H1 (cell line): ENCODE measurements around the gene MIEF2. TPM values are rescaled to one million over a fixed set of nuclear protein-coding genes. Genes with fewer than 3 reads are reported as not detected.

Experiments
- CTCF ChIA-PET: fragments of 300-600 bp; sonication (Branson Sonifier 250); formaldehyde crosslinking; loops from one replicate; lab custom pipeline; 2021; ENCODE audit not compliant: partially characterized antibody; lab: Charles Lee
- POLR2A ChIA-PET: fragments of 300-600 bp; sonication (Branson Sonifier 250); formaldehyde crosslinking; loops from one replicate; lab custom pipeline; 2021; ENCODE audit warnings: inconsistent platforms; ENCODE audit not compliant: partially characterized antibody; lab: Charles Lee
- DNase-seq, 2 experiments: peaks; one replicate each; pipeline versions ENCODE4 v3.0.0 to v3.0.0-alpha.2; 2010 to 2022; ENCODE audit warnings: low spot score in 2 of 2, low read depth in 1 of 2, mixed read lengths in 1 of 2
- FAIRE-seq: peaks from 2 replicates; lab custom pipeline; 2011; peaks lifted over from hg19 to GRCh38; lab: Jason Lieb, UNC
- H2AFZ ChIP-seq: 2 replicates; pipeline ENCODE4 v1.8.1; 2012; ENCODE audit warnings: low read length, inconsistent platforms
- H2AK5ac ChIP-seq: 2 replicates; pipeline ENCODE4 v1.6.1; 2013; ENCODE audit warnings: low read depth, low read length
- H2BK120ac ChIP-seq: replicated peaks from 2 replicates; pipeline ENCODE3; 2013; ENCODE audit warnings: low read depth, low read length, inconsistent platforms
- H2BK12ac ChIP-seq: 2 replicates; pipeline ENCODE4 v1.6.1; 2013; ENCODE audit warnings: low read depth, low read length
- H2BK15ac ChIP-seq: 2 replicates; pipeline ENCODE4 v1.6.1; 2013; ENCODE audit warnings: low read length
- H2BK20ac ChIP-seq: 2 replicates; pipeline ENCODE4 v1.6.1; 2013; ENCODE audit warnings: low read length
- H2BK5ac ChIP-seq: 2 replicates; pipeline ENCODE4 v1.6.1; 2013; ENCODE audit warnings: low read depth, low read length
- H3K14ac ChIP-seq: 2 replicates; pipeline ENCODE4 v1.6.1; 2013; ENCODE audit warnings: inconsistent platforms; ENCODE audit not compliant: insufficient read length
- H3K18ac ChIP-seq: 2 replicates; pipeline ENCODE4 v1.6.1; 2013; ENCODE audit warnings: low read length; ENCODE audit errors: extremely low read depth
- H3K23ac ChIP-seq: 2 replicates; pipeline ENCODE4 v1.6.1; 2013; ENCODE audit warnings: inconsistent platforms; ENCODE audit not compliant: insufficient read length
- H3K23me2 ChIP-seq: 2 replicates; pipeline ENCODE4 v1.6.1; 2013; ENCODE audit warnings: low read depth, low read length
- H3K27ac ChIP-seq: 2 replicates; pipeline ENCODE4 v1.6.1; 2011; ENCODE audit warnings: low read depth, low read length, inconsistent platforms
- H3K27me3 ChIP-seq, 4 experiments: replicated peaks in 1 of 4; 1 replicate in 1 of 4; 2 replicates in 3 of 4; pipeline versions ENCODE4 v1.6.1 to v1.8.1; 2011 to 2013; ENCODE audit warnings: low read length in 3 of 4, mild to moderate bottlenecking in 3 of 4, inconsistent platforms in 2 of 4, mixed read lengths in 2 of 4, moderate library complexity in 1 of 4; ENCODE audit not compliant: control insufficient read depth in 3 of 4, insufficient read depth in 3 of 4; ENCODE audit errors: extremely low read depth in 1 of 4
- H3K36me3 ChIP-seq, 4 experiments: 2 replicates each; pipeline versions ENCODE4 v1.6.1 to v1.8.1; 2011 to 2013; ENCODE audit warnings: mild to moderate bottlenecking in 4 of 4, low read length in 3 of 4, moderate library complexity in 2 of 4, control low read depth in 1 of 4, inconsistent platforms in 1 of 4; ENCODE audit not compliant: insufficient read depth in 4 of 4, control insufficient read depth in 2 of 4
- H3K4ac ChIP-seq: replicated peaks from 2 replicates; pipeline ENCODE3; 2013; ENCODE audit warnings: low read length, low read depth, mixed read lengths, inconsistent platforms; ENCODE audit not compliant: insufficient read length
- H3K4me1 ChIP-seq, 4 experiments: replicated peaks in 1 of 4; 1 replicate in 1 of 4; 2 replicates in 3 of 4; pipeline versions ENCODE4 v1.6.1 to v1.8.1; 2011 to 2013; ENCODE audit warnings: low read length in 3 of 4, inconsistent platforms in 2 of 4, mixed read lengths in 1 of 4; ENCODE audit not compliant: insufficient read depth in 4 of 4, control insufficient read depth in 3 of 4
- H3K4me2 ChIP-seq, 2 experiments: 2 replicates each; pipeline versions ENCODE4 v1.6.1 to v1.8.1; 2011 to 2013; ENCODE audit warnings: low read depth in 2 of 2, low read length in 2 of 2, control low read depth in 1 of 2, inconsistent platforms in 1 of 2, mild to moderate bottlenecking in 1 of 2; ENCODE audit not compliant: insufficient read depth in 1 of 2
- H3K4me3 ChIP-seq, 4 experiments: fragments of 200-600, 300-600 bp in 1 of 4; sonication (generic), shearing (Covaris generic), sonication (Bioruptor Twin) in 1 of 4; 2 replicates each; pipeline versions ENCODE4 v1.5.1 to v1.8.1; 2011 to 2016; ENCODE audit warnings: low read length in 4 of 4, low read depth in 3 of 4, control low read depth in 2 of 4, inconsistent platforms in 2 of 4, mild to moderate bottlenecking in 2 of 4, mixed read lengths in 1 of 4, moderate library complexity in 1 of 4; ENCODE audit not compliant: insufficient read depth in 2 of 4; ENCODE audit errors: extremely low read depth in 1 of 4
- H3K56ac ChIP-seq: replicated peaks from 2 replicates; pipeline ENCODE3; 2013; ENCODE audit warnings: low read depth, mild to moderate bottlenecking, mixed read lengths, low read length, inconsistent platforms; ENCODE audit not compliant: insufficient read length
- H3K79me1 ChIP-seq: 2 replicates; pipeline ENCODE4 v1.6.1; 2013; ENCODE audit warnings: low read depth, low read length, control low read depth
- H3K79me2 ChIP-seq, 2 experiments: 2 replicates each; pipeline versions ENCODE4 v1.6.1 to v1.8.1; 2012 to 2013; ENCODE audit warnings: low read length in 2 of 2, mild to moderate bottlenecking in 2 of 2, inconsistent platforms in 1 of 2; ENCODE audit not compliant: insufficient read depth in 2 of 2, control insufficient read depth in 1 of 2
- H3K9ac ChIP-seq, 4 experiments: replicated peaks in 1 of 4; 1 replicate in 1 of 4; 2 replicates in 3 of 4; pipeline versions ENCODE4 v1.6.1 to v1.8.1; 2011 to 2013; ENCODE audit warnings: low read depth in 3 of 4, low read length in 3 of 4, control low read depth in 2 of 4, mild to moderate bottlenecking in 2 of 4, moderate library complexity in 2 of 4, inconsistent platforms in 1 of 4; ENCODE audit errors: extremely low read depth in 1 of 4
- H3K9me3 ChIP-seq, 2 experiments: 2 replicates each; pipeline versions ENCODE4 v1.6.1 to v1.8.1; 2012 to 2013; ENCODE audit warnings: mild to moderate bottlenecking in 2 of 2, moderate library complexity in 2 of 2, control low read depth in 1 of 2, inconsistent platforms in 1 of 2, low read depth in 1 of 2, low read length in 1 of 2, mixed read lengths in 1 of 2; ENCODE audit not compliant: insufficient read depth in 2 of 2
- H4K20me1 ChIP-seq, 2 experiments: replicated peaks in 1 of 2; 2 replicates each; pipeline versions ENCODE3 to v1.8.1; 2011 to 2013; ENCODE audit warnings: inconsistent platforms in 2 of 2, low read length in 2 of 2, mild to moderate bottlenecking in 1 of 2; ENCODE audit not compliant: insufficient read depth in 2 of 2, control insufficient read depth in 1 of 2
- H4K5ac ChIP-seq: 2 replicates; pipeline ENCODE4 v1.6.1; 2013; ENCODE audit warnings: low read length, low read depth, mixed read lengths, inconsistent platforms; ENCODE audit not compliant: insufficient read length
- H4K8ac ChIP-seq: 2 replicates; pipeline ENCODE4 v1.8.0; 2013; ENCODE audit warnings: mild to moderate bottlenecking, moderate library complexity, low read length, inconsistent platforms; ENCODE audit not compliant: insufficient read depth; ENCODE audit errors: extremely low read depth
- H4K91ac ChIP-seq: replicated peaks from 2 replicates; pipeline ENCODE3; 2013; ENCODE audit warnings: low read length, mixed read lengths, inconsistent platforms; ENCODE audit not compliant: insufficient read length
- BACH1 ChIP-seq: IDR thresholded peaks from 2 replicates; pipeline ENCODE4 v1.6.1; 2012; ENCODE audit warnings: low read length, improper control_type of control experiment
- CBX8 ChIP-seq: fragments of 300-800, 300-1000 bp; sonication (generic); IDR thresholded peaks from 2 replicates; pipeline ENCODE4 v1.7.1; 2016; ENCODE audit warnings: low read depth, low read length, borderline replicate concordance
- E2F6 ChIP-seq: IDR thresholded peaks from 2 replicates; pipeline ENCODE4 v1.6.1; 2012; ENCODE audit warnings: inconsistent platforms
- SIX5 ChIP-seq: IDR thresholded peaks from 2 replicates; pipeline ENCODE4 v1.6.1; 2011; ENCODE audit warnings: mild to moderate bottlenecking, low read depth, low read length
- WGBS, 2 experiments: shearing (Covaris generic) in 1 of 2; methylation state at CpG; one replicate each; pipeline versions ENCODE4 v1.1.6 to v1.1.7; 2013 to 2015; ENCODE audit warnings: low lambda C conversion rate in 2 of 2, mixed read lengths in 2 of 2, inconsistent platforms in 1 of 2, low coverage in 1 of 2, missing lambda C conversion rate in 1 of 2; ENCODE audit not compliant: insufficient replicate concordance in 2 of 2, insufficient coverage in 1 of 2, insufficient read length in 1 of 2; ENCODE audit errors: extremely low coverage in 1 of 2, missing lambda C conversion rate in 1 of 2; 5-methylcytosine and 5-hydroxymethylcytosine counted together
- polyA plus RNA-seq, 7 experiments: library from polyadenylated mRNA; depleted of rRNA in 3 of 7; stranded (reverse) in 5 of 7; unstranded in 2 of 7; fragments of >200 nt in 5 of 7; fragments of 200-250 nt in 2 of 7; gene quantifications; 1 replicate in 5 of 7; 2 replicates in 1 of 7; 4 replicates in 1 of 7; pipeline versions ENCODE4 v1.2.1 to v1.2.3, GENCODE V29; 2011 to 2013; ENCODE audit warnings: missing spikeins in 2 of 7, mixed read lengths in 2 of 7
- total RNA-seq: library from RNA; stranded (reverse); fragmentation: NEBNext Ultra II Directional; extraction: Animal tissue kit (Norgen Biotek cat#: 25700); gene quantifications from 2 replicates; pipeline ENCODE4 v1.2.1, GENCODE V29; 2021
- TF ChIP-seq, protein P1 (sequence below): IDR thresholded peaks from 2 replicates; pipeline ENCODE4 v1.6.1; 2011; ENCODE audit warnings: low read depth, mild to moderate bottlenecking, low read length; ENCODE audit not compliant: insufficient read depth

MIEF2 gene
- total and polyA plus RNA-seq, 2 of the 8 experiments (the other 6 are each of a cell fraction or from before 2014, with no cell fraction given) = 9.9 to 24.9 TPM

- Histone ChIP-seq H3K4ac (no peak overlapping the region), H3K23me2 (peaks cover 7% of the 10 kb centered on the region), H4K20me1 (peaks cover 17 to 27% of the 10 kb centered on the region in 2 experiments), H3K56ac (no peak overlapping the region), H3K27ac (peak overlapping the region; percentile 84), H2AK5ac (no peak overlapping the region), H4K91ac (no peak overlapping the region), H3K4me2 (peak overlapping the region; percentile 96 to 100), H3K79me2 (peaks cover 30 to 82% of the 10 kb centered on the region in 2 experiments), H3K4me3 (peak overlapping the region; percentile 83 to 92 (median 86)), H2AFZ (0 out of 2 replicates have a peak overlapping the region, but pooled peaks have one; percentile 7), H3K27me3 (no peaks in the 10 kb centered on the region), H3K79me1 (peaks cover 31% of the 10 kb centered on the region), H2BK20ac (no peak overlapping the region), H3K23ac (no peak overlapping the region), H3K18ac (no peak overlapping the region), H4K8ac (peak overlapping the region; percentile 99), H4K5ac (peak overlapping the region; percentile 65), H2BK5ac (peak overlapping the region; percentile 94), H2BK120ac (no peak overlapping the region), H3K36me3 (peaks cover 0 to 24% (median 11%) of the 10 kb centered on the region in 4 experiments; a peak in 4 of 8 replicates), H3K4me1 (peaks cover 0 to 12% (median 4%) of the 10 kb centered on the region in 4 experiments; a peak in 5 of 7 replicates), H2BK15ac (no peak overlapping the region), H3K9me3 (no peaks in the 10 kb centered on the region), H2BK12ac (no peak overlapping the region), H3K14ac (no peak overlapping the region), H3K9ac (peak overlapping the region; percentile 53 to 86 (median 76))
- TF ChIP-seq SIX5 = no peak
- no peak for TF ChIP-seq BACH1
- TF ChIP-seq E2F6 = no peak
- TF ChIP-seq CBX8 = no peak
- TF ChIP-seq, protein P1, sequence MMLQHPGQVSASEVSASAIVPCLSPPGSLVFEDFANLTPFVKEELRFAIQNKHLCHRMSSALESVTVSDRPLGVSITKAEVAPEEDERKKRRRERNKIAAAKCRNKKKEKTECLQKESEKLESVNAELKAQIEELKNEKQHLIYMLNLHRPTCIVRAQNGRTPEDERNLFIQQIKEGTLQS = no peak
- WGBS, 2 experiments = 22% methylated on average over 15 of the region's 18 CpGs; no CpG with 5 or more reads in 1 of the 2 experiments
- DNase-seq (no peak), FAIRE-seq (no peak)
- POLR2A ChIA-PET = interaction anchor here (0.7 to 2.7 kb wide), 9 partner anchors 8 to 132 kb away, joined by 3 to 15 read pairs (median 4); partner anchors contain the start of gene ALKBH5
- CTCF ChIA-PET = interaction anchor here (1.0 kb wide), 1 partner anchor 21 kb away, joined by 3 read pairs; no protein-coding TSS in a partner anchor
Measured at GRCh38 chr17:18315562-18315922, 55.1 kb downstream of the MIEF2 start.
